Endothelial cell of umbilical vein (primary cell): ENCODE data around the gene GTPBP10. TPM values are rescaled to one million over a fixed set of nuclear protein-coding genes. Genes with fewer than 3 reads are reported as not detected.

ENCODE experiments used
- BruUV-seq: library from RNA; stranded (reverse); fragments of 400-500 nt; replicated peaks from 2 replicates; lab custom pipeline; 2021; lab: Mats Ljungman, UMichigan
- CTCF ChIA-PET: fragments of 300-600, 350-600 bp; sonication (Branson Sonifier 250); formaldehyde crosslinking; loops from one replicate; lab custom pipeline; 2021; ENCODE audit warnings: antibody characterized with exemption, inconsistent platforms; lab: Charles Lee
- POLR2A ChIA-PET: fragments of 300-600, 350-600 bp; sonication (Branson Sonifier 250); formaldehyde crosslinking; loops from one replicate; lab custom pipeline; 2021; ENCODE audit warnings: antibody characterized with exemption, inconsistent platforms; lab: Charles Lee
- DNase-seq: peaks from one replicate; pipeline ENCODE4 v3.0.0-alpha.2; 2011; ENCODE audit warnings: low read depth, low spot score
- FAIRE-seq: peaks from 2 replicates; lab custom pipeline; 2011; peaks lifted over from hg19 to GRCh38; lab: Jason Lieb, UNC
- H2AFZ ChIP-seq: 2 replicates; pipeline ENCODE4 v1.6.0; 2012; ENCODE audit warnings: low read depth, low read length, control low read depth, inconsistent platforms
- H3K27ac ChIP-seq: 2 replicates; pipeline ENCODE4 v1.5.1; 2011; ENCODE audit warnings: low read depth, mild to moderate bottlenecking, control low read depth, low read length, moderate library complexity; ENCODE audit not compliant: insufficient read depth
- H3K27me3 ChIP-seq, 2 experiments: 2 replicates each; pipeline versions ENCODE4 v1.6.0 to v1.6.1; 2011; ENCODE audit warnings: low read length in 2 of 2, mixed read lengths in 1 of 2; ENCODE audit not compliant: control insufficient read depth in 2 of 2, insufficient read depth in 2 of 2
- H3K36me3 ChIP-seq, 2 experiments: 2 replicates in 1 of 2; 3 replicates in 1 of 2; pipeline ENCODE4 v1.5.1; 2011; ENCODE audit warnings: low read length in 2 of 2, mild to moderate bottlenecking in 1 of 2, moderate library complexity in 1 of 2; ENCODE audit not compliant: control insufficient read depth in 2 of 2, insufficient read depth in 2 of 2; ENCODE audit errors: extremely low read depth in 1 of 2
- H3K4me1 ChIP-seq: 3 replicates; pipeline ENCODE4 v1.5.1; 2011; ENCODE audit warnings: mild to moderate bottlenecking, low read length; ENCODE audit not compliant: control insufficient read depth, insufficient read depth; ENCODE audit errors: extremely low read depth
- H3K4me2 ChIP-seq: 2 replicates; pipeline ENCODE4 v1.6.1; 2011; ENCODE audit warnings: low read length, control low read depth, mixed read lengths; ENCODE audit not compliant: insufficient read depth
- H3K4me3 ChIP-seq, 3 experiments: fragments of 200-600 bp in 1 of 3; sonication (generic), shearing (Covaris generic) in 1 of 3; replicated peaks in 1 of 3; 2 replicates each; pipeline ENCODE4 v1.5.1; 2011 to 2016; ENCODE audit warnings: control low read depth in 3 of 3, low read length in 3 of 3, mild to moderate bottlenecking in 2 of 3, inconsistent platforms in 1 of 3, low read depth in 1 of 3, moderate library complexity in 1 of 3; ENCODE audit not compliant: insufficient read depth in 1 of 3
- H3K79me2 ChIP-seq: 2 replicates; pipeline ENCODE4 v1.6.0; 2012; ENCODE audit warnings: low read length, inconsistent platforms; ENCODE audit not compliant: control insufficient read depth, insufficient read depth
- H3K9ac ChIP-seq: replicated peaks from 2 replicates; pipeline ENCODE3; 2011; ENCODE audit warnings: low read length, control low read depth; ENCODE audit not compliant: insufficient read depth; ENCODE audit errors: extremely low read depth
- H3K9me1 ChIP-seq: replicated peaks from 3 replicates; pipeline ENCODE4 v1.6.0; 2011; ENCODE audit warnings: mild to moderate bottlenecking, low read length; ENCODE audit not compliant: control insufficient read depth, insufficient read depth; ENCODE audit errors: extremely low read depth
- H3K9me3 ChIP-seq: replicated peaks from 2 replicates; pipeline ENCODE4 v1.5.1; 2012; ENCODE audit warnings: low read length, inconsistent platforms; ENCODE audit not compliant: control insufficient read depth, insufficient read depth
- H4K20me1 ChIP-seq: replicated peaks from 2 replicates; pipeline ENCODE3; 2011; ENCODE audit warnings: mild to moderate bottlenecking, low read length; ENCODE audit not compliant: control insufficient read depth, insufficient read depth; ENCODE audit errors: extremely low read depth
- CTCF ChIP-seq, 2 donors: IDR thresholded peaks; 1 replicate in 1 of 2; 2 replicates in 1 of 2; pipeline ENCODE4 v1.5.1; 2011; ENCODE audit warnings: low read length in 2 of 2, mild to moderate bottlenecking in 2 of 2, moderate library complexity in 2 of 2, control low read depth in 1 of 2, inconsistent platforms in 1 of 2, low read depth in 1 of 2; ENCODE audit not compliant: insufficient read depth in 1 of 2; ENCODE audit errors: extremely low read depth in 1 of 2
- EZH2 ChIP-seq: IDR thresholded peaks from 2 replicates; pipeline ENCODE4 v1.6.1; 2012; ENCODE audit warnings: borderline replicate concordance, low read depth, mild to moderate bottlenecking, moderate library complexity, low read length, inconsistent platforms; ENCODE audit not compliant: severe bottlenecking
- FOS ChIP-seq: IDR thresholded peaks from 2 replicates; pipeline ENCODE4 v1.6.1; 2011; ENCODE audit warnings: mild to moderate bottlenecking, low read length, moderate library complexity, borderline replicate concordance; ENCODE audit not compliant: insufficient read depth
- GATA2 ChIP-seq: IDR thresholded peaks from 2 replicates; pipeline ENCODE4 v1.7.0; 2011; ENCODE audit warnings: low read depth, mild to moderate bottlenecking, moderate library complexity, mixed read lengths, low read length; ENCODE audit not compliant: insufficient read length, insufficient read depth
- JUN ChIP-seq: IDR thresholded peaks from 2 replicates; pipeline ENCODE4 v1.6.1; 2011; ENCODE audit warnings: borderline replicate concordance, low read depth; ENCODE audit not compliant: insufficient read length, insufficient read depth
- MAX ChIP-seq: IDR thresholded peaks from 2 replicates; pipeline ENCODE4 v1.6.1; 2011; ENCODE audit not compliant: insufficient read depth, insufficient read length
- MYC ChIP-seq: IDR thresholded peaks from one replicate; pipeline ENCODE4 v1.6.1; 2011; ENCODE audit warnings: mild to moderate bottlenecking, low read depth, low read length
- POLR2A ChIP-seq: IDR thresholded peaks from 2 replicates; pipeline ENCODE4 v1.6.1; 2012; ENCODE audit warnings: low read depth, mild to moderate bottlenecking, control low read depth, low read length
- POLR2AphosphoS5 ChIP-seq: IDR thresholded peaks from 2 replicates; pipeline ENCODE4 v1.6.1; 2012; ENCODE audit warnings: low read depth, mild to moderate bottlenecking, control low read depth, low read length, moderate library complexity; ENCODE audit not compliant: insufficient read depth
- dilution Hi-C: fragments of 300-500 bp; cut with MboI; formaldehyde crosslinking; loops from one replicate; pipeline ENCODE4 v1.15.0; 2019; ENCODE audit warnings: low sequenced_read_pairs; ENCODE audit not compliant: extremely low pct_ligation_motif_present
- intact Hi-C: fragments of 100-400 bp; cut with micrococcal nuclease; formaldehyde crosslinking; loops from one replicate; pipeline ENCODE4 v1.10.0; 2022
- polyA plus RNA-seq, 4 experiments: library from polyadenylated mRNA; depleted of rRNA in 3 of 4; stranded (reverse) in 3 of 4; unstranded in 1 of 4; fragments of >200 nt; gene quantifications; 2 replicates each; pipeline versions ENCODE4 v1.2.1 to v1.2.3, GENCODE V29; 2011 to 2012; ENCODE audit warnings: missing spikeins in 1 of 4
- total RNA-seq: library from RNA; stranded (reverse); gene quantifications from 2 replicates; pipeline ENCODE4 v1.2.3, GENCODE V29; 2021

The GTPBP10 gene
- total and polyA plus RNA-seq, 2 donors (not counting 3 experiments of a cell fraction or from before 2014, with no cell fraction given) = 3.5 to 16.7 TPM

GRCh38 chr7:90432752-90433151 is 86.2 kb downstream of the GTPBP10 start:
- Histone ChIP-seq H2AFZ (no peak overlapping the region), H3K9ac (no peak overlapping the region), H3K27me3 (peaks cover 0 to 4% of the 10 kb centered on the region in 2 experiments), H3K4me1 (no peaks in the 10 kb centered on the region), H3K27ac (no peak overlapping the region), H3K36me3 (no peaks in the 10 kb centered on the region), H3K9me3 (no peaks in the 10 kb centered on the region), H3K4me2 (no peak overlapping the region), H3K79me2 (no peaks in the 10 kb centered on the region), H4K20me1 (no peaks in the 10 kb centered on the region), H3K4me3 (no peak overlapping the region), H3K9me1 (no peaks in the 10 kb centered on the region)
- ChIA-PET POLR2A (no interaction called here), CTCF (interaction anchor here (1.1 to 7.8 kb wide), 9 partner anchors 10 to 601 kb away, joined by 3 to 248 read pairs (median 4); partner anchors contain the start of gene STEAP1)
- intact Hi-C loops (no loop called here), dilution Hi-C loops (no loop called here)
- FAIRE-seq (no peak), DNase-seq (no peak)
- no TSS peak for BruUV-seq
- TF ChIP-seq EZH2 (no peak), POLR2AphosphoS5 (no peak), FOS (no peak), GATA2 (no peak), JUN (no peak), MYC (no peak), MAX (no peak), POLR2A (no peak), CTCF (IDR thresholded peaks at IDR 0.05; ENCODE audit: extremely low read depth in 1 of 2, insufficient read depth in 1 of 2, low read depth in 1 of 2, low read length in 2 of 2) (no peak)
